NCI-H2107 treated with DMSO at 0.1 percent for 48 hours (cell line): ENCODE measurements around the gene APOD.
"Not testable (repeated sequence)": the region's sequence is repeated elsewhere in the genome, so short reads cannot be mapped to it uniquely, and the experiment has no call there.

Experiments used
- DNase-seq: peaks from one replicate; lab custom pipeline; 2025; ENCODE audit not compliant: unreplicated experiment; lab: John Stamatoyannopoulos, UW

Gene APOD

GRCh38 chr3:195583831-195584542 lies at the start of gene APOD:
APOD (minus strand) TSS chr3:195583940; CDS start chr3:195579461, 4,479 bp downstream.
- no peak for DNase-seq

- DNase-seq: not testable (repeated sequence)
Observed at GRCh38 chr3:195633351-195633750, 49.6 kb upstream of the APOD start.

- not testable (repeated sequence) for DNase-seq
Observed at GRCh38 chr3:195632501-195633185, 48.9 kb upstream of the APOD start.

GRCh38 chr3:195632046-195632445 lies 48.3 kb upstream of the APOD start:
- not testable (repeated sequence) for DNase-seq

- not testable (repeated sequence) for DNase-seq
Observed at GRCh38 chr3:195630938-195631495, 47.3 kb upstream of the APOD start.

GRCh38 chr3:195630086-195630917 lies 46.6 kb upstream of the APOD start:
- DNase-seq: not testable (repeated sequence)

GRCh38 chr3:195629682-195630081 lies 45.9 kb upstream of the APOD start:
- DNase-seq: not testable (repeated sequence)

GRCh38 chr3:195628386-195628920 lies 44.7 kb upstream of the APOD start:
- DNase-seq: not testable (repeated sequence)

- DNase-seq: not testable (repeated sequence)
Observed at GRCh38 chr3:195627515-195628385, 44.0 kb upstream of the APOD start.

- not testable (repeated sequence) for DNase-seq
Observed at GRCh38 chr3:195624603-195625560, 41.1 kb upstream of the APOD start.

GRCh38 chr3:195624171-195624570 lies 40.4 kb upstream of the APOD start:
- DNase-seq: not testable (repeated sequence)

GRCh38 chr3:195623217-195623965 lies 39.7 kb upstream of the APOD start:
- DNase-seq: not testable (repeated sequence)

- DNase-seq: not testable (repeated sequence)
Observed at GRCh38 chr3:195622523-195623170, 38.9 kb upstream of the APOD start.

GRCh38 chr3:195622012-195622411 lies 38.3 kb upstream of the APOD start:
- DNase-seq: not testable (repeated sequence)

- not testable (repeated sequence) for DNase-seq
Observed at GRCh38 chr3:195621095-195621494, 37.4 kb upstream of the APOD start.

- not testable (repeated sequence) for DNase-seq
Observed at GRCh38 chr3:195620476-195620875, 36.7 kb upstream of the APOD start.

GRCh38 chr3:195619591-195620369 lies 36.0 kb upstream of the APOD start:
- DNase-seq: not testable (repeated sequence)
